ENCODE results near the gene KAT7. TPM values are rescaled to one million over a fixed set of nuclear protein-coding genes. Genes with fewer than 3 reads are reported as not detected.
"Not testable (repeated sequence)": the region's sequence is repeated elsewhere in the genome, so short reads cannot be mapped to it uniquely, and the experiment has no call there.

The KAT7 gene
- polyA plus RNA-seq (2014; cell fraction: cytosol; rRNA removed) = 30.9 and 32.5 TPM in 2 replicates
- polyA plus RNA-seq (2014; cell fraction: nucleus; rRNA removed) = 21.1 and 30.8 TPM in 2 replicates

DNA sequence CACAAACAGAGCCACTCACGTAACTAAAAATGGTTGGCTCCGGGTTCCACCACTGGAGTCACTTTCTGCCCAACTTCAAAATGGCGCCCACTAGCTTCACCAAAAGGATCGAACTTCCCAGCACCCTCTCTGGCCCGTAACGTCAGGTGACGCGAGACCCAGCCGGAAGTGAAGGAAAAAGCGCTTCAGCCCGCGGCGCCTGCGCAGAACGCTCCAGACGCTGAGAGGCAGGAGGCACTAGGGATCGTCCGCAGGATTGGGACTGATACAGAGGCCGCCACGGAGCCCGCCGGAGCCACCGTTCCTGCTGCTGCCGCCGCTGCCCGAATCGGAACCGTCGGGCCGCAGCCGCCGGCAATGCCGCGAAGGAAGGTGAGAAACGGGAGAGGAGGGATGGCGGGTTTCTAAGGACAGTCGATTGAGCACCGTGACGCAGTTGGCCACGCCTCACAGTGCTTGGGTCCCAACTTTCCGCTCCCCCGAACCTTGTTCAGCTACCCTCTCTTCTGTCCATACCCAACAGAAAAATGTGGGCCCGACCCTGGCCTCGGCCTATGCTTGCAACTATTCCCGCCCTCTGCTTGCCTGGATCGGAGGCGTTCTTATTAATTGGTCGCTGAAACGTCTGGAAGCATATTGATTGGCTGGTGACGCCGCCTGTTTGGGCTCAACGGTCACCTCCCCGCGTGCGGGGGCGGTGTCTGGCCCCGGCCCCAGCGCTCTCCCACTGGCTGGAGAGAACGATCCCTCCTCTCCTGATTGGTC is at the start of gene KAT7:
TSS of gene KAT7 (plus strand) at position 204 of the 765 bp plus-strand sequence. CDS start at position 358, 154 bp downstream.
- DNase-seq (ENCODE audit: low spot score) = peak; percentile 100

DNA sequence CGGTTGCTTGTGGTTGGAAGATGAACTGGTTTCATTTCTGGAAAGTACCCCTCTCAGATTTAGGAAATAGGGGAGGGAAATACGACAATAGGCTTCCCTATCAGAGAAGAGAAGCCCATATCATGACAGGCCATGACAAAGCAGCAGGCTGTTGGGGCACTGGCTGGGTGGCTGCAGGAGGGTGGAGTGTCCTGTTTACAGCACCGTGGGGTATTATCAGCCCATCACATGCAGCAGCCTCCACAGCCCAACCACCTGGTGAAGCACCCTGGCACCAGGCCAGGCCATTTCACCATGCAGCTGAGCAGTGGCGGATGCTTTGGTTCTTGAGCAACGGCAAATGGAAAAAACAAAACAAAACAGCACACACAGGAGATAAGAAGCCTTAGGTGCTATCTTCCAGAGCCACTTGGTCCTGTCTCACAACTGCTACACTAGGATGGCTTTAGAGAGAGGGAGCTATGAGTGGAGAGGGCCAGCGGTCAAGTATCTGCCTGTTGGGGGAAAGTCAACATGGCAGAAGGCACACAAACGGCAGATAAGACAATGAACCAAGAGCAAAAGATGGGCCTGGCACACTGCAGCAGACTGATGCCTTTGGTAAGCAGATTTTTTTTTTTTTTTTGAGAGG is 48.7 kb upstream of the KAT7 start:
- peak; percentile 54 for DNase-seq (ENCODE audit: low spot score)

DNA sequence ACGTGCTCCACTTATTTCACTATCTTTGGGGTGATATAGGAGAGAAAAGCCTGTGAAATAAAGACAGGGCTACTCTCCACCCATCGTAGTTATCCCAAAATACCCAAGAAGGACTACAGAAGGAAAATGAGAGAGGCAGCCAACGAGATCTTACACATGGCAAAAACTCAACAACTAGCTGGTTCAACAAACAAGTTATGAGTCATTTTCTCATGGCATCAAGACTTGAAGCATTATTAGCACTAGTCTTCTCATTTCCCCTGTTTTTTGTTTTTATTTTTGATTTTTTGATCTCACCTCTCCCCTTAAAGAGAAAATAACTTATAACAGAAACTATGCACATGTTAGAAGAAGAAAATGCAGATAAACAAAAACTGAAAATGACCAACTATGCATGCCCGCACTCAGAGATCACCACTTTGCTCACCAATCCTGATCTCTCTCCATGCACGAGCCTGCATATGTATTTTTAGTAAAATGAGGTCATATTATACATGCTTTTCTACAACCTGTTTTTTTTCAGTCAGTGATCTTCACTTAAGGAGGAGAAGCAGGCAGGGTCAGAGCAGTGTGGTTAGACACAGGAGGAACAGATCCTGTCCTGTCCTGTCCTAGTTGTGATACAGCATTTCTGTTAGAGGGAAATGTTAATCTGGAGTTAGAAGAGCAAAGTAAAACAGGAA is 47.3 kb upstream of the KAT7 start:
- no peak for DNase-seq (ENCODE audit: low spot score)

DNA sequence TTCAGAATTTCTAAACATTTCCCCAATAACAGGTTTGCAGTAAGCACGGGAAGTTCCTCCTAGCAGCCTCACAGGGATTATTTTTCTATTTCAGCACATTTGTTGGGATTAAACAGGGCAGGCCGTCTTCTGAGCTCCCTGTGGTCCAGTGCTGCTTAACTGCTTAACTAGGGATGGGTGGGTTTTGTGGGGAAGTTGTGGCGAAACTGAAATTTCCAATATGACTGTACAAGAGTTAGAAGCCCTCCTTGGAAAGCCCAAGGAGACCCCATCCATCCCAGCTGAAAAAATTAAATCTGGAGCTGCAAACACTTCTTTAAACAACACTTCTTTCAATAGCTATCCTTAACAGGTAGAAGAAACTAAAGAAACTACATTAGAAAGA is 46.8 kb upstream of the KAT7 start:
- no peak for DNase-seq (ENCODE audit: low spot score)

DNA sequence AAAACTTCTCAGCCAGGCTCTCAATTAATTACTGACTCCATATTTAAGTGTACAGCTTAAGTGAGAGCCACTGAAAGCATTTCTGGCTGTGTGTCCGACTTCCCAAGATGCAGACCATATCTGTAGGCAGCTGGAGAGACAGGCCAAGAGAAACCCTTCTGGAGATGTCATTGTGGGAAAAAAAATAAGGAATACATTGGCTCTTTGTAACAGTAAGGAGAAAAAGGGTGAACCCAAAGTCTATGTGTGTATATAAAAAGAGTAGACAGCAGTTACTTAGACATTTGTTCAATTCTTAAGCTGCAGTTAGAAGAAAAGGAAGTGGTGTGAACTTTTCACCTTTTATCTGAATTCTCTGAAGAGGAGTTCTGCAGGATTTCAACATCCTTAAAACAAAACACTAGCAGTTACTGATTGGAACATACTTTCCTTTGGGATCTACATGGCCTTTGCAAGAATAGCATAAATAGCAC is 46.3 kb upstream of the KAT7 start:
- no peak for DNase-seq (ENCODE audit: low spot score)

DNA sequence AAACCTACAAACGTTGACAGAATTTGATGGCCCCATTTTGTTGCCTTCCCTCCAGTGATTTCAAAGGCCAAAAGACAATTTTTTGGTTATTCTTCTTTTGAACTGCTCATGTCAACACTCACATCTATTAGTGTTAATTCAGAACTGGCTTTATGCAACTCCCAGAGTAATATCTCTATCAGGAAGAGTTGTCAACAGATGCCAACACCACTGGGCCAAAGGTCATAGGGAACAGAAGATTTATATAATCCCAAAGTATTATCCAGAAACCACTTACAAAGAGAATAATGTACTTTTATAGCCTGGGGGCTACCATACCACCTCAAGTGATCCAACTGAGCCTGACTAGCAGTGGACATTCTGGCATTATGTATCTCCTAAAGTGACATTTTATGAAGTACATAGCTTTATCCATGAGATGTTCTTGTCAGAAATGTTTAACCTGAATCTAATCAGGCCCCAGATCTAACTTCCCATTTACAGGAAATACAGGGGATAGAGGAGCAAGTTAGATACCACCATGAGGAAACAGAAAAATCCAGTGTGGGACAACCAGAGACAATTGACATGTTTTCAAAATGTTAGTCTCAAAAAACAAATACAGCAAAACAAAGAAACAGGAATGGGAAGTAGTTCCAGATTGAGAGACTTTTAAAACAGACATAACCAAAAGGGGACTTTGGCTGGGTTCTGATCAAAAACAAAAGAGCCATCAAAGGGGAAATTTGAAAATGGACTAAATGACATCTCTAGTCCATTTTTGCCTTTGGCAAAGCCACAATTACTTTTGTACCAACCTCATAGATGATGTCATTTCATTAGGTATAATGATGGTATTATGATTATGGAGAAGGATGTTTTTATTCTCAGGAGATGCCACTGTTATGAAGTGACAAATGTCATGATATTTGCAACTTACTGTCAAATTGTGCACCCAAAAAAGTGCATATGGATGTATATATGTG is 43.0 kb upstream of the KAT7 start:
- no peak for DNase-seq (ENCODE audit: low spot score)

DNA sequence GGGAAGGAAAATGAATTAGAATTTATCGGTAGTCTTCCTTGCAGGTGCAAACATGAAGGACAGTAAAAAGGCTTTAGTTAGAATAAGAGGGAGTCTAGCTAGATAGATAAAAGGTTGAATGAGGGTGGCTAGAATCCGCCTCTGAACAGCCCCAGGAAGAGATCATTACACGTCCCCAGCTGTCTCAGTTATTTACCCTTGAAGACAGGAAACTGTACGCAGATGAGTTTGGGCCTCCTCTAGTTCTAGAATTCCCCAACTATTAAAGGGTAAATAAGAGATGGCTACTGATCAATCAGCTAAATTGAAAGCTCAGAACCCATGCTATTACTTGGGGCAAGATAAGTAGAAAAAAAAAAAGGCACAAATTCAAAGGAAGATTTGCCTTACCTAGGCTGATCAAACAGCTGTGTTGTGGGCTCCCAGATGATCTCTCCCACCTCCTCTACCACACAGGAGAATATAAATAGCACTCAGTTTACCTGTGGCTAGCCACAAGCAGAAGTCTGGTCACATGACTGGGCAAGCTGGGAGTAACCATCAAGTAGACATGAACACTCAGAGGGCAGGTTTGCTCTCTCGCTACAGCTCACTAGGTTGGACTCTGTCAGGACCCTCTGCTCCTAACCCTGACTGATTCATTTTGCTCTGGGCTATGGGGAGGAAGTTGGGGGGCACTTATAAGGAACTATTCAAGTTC is 41.5 kb upstream of the KAT7 start:
- no peak for DNase-seq (ENCODE audit: low spot score)

DNA sequence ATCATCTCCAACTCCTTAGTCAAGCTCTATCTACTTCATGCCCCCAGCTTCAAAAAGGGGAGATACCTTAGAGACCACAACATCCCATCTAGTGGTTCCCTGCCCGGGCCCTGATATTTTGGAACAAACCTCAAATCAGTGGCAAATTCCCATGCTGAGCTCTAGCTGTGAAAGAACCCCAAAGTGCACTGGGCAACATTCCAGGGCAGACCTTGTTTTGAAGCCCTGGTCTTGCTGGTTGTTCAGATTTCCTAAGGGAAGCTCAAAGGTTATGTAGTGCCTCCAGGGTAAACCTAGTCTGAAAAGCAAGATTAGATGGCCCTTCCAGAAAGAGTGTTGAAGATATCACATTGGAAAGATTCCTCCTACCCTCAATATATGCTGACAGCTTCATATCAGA is 40.8 kb upstream of the KAT7 start:
- no peak for DNase-seq (ENCODE audit: low spot score)

DNA sequence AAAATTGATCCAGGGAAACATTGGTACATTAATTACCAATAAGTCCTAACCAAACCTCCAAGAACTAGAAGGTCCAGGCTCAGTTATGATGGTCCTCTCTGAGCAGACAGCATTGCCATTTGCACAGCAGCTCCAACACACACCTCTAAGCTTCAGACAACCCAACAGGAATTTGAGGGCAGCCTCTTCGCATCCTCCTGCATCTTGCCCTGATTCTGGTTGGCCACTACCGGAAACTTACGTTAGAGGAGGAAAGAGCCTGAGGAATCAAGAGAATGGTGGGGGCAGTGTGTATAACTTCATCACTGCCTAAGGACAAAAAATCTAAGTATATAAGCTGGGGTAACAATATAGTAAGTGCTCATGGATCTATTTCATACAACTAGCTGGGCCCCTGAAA is 40.3 kb upstream of the KAT7 start:
- no peak for DNase-seq (ENCODE audit: low spot score)

DNA sequence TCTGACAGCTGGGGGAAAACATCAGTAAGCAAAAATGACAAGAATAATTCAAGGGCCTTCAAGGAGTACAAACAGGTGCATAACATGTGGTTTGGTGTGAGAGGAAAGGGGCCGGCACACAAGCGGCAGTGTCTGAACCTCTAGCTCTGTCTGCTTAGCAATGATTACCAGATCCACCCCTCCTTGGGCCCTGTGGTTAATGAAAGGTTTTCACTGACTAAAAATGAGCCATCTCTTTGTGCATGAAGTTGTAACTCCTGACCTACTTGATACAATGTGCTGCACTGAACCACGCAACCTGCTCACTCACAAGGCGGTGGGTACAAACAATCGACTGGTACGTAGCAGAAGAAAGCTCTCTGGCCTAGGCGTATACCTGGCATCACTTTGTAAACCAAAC is 39.7 kb upstream of the KAT7 start:
- no peak for DNase-seq (ENCODE audit: low spot score)

DNA sequence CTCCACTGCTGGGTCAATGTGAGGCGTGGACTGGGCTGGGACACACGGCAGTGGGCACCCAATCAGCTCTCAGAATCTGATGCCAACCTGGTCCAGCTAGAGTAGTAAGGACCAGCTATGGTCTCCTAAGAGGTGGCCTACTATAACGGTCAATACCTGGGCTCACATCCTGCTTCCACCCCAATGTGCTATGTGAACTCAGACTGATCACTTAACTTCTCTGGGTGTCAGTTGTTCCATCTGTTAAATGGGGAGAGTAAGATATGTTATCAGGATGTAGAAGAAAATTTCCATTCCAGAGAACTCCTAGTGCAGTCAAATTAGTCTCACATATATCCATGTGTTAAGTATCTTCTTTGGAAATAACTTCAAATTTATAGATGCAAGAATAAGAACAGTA is 38.8 kb upstream of the KAT7 start:
- no peak for DNase-seq (ENCODE audit: low spot score)

DNA sequence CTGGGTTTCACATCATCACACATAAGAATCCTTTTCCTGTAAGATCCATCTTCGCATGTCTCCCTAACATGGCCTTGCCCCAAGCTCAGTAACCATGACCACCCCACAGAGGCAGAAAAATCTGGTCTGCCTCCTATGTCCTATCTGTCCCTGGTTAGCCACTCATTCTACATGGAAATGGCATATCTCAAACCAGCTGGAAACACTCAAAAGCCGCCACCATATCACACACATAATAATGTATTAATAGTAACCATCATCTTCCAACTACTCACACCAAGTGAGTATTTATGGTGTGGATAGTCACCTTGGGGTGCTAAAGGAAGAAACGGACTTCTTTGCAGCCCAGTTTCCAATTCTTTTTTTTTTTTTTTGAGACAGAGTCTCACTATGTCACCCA is 36.0 kb upstream of the KAT7 start:
- DNase-seq (ENCODE audit: low spot score) = no peak

DNA sequence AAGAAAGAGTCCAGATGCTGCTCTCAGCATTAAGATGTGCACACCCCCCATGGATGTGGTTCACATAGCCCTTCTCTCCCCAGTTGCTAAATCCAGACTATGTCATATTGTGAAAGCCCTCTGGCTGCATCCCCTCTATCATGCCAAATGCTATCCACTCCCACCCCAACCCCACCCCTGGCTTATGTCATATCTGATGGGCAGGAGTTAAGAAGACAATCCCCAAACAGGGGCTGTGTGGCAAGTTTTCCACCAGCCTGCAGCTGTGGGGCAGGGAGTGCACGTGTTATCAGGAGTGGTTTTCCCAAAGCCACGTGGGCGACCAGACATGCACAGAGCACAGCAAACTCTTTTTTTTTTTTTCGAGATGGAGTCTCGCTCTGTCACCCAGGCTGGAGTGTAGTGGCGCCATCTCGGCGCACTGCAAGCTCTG is 34.5 kb upstream of the KAT7 start:
- no peak for DNase-seq (ENCODE audit: low spot score)

DNA sequence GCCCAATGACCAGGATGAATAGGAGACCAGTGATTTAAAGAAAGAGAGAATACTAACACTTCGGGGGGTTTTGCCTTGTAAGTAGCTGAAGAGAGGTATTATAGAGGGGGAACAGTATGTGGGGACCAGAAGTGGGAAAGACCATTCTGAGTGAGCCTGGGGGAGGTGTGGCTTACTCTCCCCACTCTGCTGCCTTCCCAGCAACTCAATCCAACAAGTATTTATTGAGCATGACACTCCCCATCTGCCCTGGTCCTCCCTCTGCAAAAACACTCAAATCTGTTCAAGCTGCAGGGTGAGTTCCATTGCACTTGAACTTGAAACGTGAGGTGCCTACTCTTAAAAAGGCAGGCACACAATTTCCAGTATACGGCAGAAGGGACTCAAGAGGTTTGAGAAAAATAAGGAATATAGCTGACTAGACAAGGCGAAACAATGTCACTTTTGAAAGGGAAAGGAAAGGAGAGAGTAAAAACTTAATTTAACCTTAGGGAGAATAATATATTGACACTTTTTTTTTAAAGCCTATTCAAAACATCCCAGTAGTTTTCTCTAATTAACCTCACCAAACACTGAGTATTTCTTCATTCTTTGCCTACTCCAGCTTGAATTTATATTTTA is 32.7 kb upstream of the KAT7 start:
- DNase-seq (ENCODE audit: low spot score) = no peak

DNA sequence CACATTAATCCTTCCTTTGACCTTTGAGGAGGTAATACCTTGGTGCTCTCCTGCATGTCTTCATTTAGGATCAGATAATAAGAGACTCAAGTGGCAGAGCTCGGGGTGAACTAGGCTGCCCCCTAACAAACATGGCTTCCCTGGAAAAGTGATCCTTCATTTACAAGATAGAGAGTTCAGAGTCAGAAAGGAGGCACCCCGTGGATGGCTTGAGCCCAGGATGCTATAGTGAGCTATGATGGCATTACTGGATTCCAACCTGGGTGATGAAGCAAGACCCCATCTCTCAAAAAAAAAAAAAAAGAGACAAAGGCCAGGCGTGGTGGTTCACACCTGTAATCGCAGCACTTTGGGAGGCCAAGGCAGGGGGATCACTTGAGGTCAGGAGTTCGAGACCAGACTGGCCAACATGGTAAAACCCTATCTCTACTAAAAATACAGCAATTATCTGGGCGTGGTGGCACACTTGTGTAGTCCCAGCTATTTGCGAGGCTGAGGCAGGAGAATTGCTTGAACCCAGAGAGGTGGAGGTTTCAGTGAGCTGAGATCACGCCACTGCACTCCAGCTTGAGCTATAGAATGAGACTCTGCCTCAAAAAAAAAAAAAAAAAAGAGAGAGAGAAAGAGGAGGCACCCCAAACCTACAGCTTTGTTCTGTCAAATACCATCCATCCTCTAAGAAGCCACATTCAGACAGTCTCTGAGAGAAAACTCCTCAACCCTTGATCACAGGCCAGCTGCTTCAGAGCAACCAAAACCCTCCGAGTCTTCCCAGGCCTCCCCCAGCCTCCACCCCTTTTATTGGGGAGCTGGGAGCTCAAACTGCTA is 31.9 kb upstream of the KAT7 start:
- DNase-seq (ENCODE audit: low spot score) = no peak

DNA sequence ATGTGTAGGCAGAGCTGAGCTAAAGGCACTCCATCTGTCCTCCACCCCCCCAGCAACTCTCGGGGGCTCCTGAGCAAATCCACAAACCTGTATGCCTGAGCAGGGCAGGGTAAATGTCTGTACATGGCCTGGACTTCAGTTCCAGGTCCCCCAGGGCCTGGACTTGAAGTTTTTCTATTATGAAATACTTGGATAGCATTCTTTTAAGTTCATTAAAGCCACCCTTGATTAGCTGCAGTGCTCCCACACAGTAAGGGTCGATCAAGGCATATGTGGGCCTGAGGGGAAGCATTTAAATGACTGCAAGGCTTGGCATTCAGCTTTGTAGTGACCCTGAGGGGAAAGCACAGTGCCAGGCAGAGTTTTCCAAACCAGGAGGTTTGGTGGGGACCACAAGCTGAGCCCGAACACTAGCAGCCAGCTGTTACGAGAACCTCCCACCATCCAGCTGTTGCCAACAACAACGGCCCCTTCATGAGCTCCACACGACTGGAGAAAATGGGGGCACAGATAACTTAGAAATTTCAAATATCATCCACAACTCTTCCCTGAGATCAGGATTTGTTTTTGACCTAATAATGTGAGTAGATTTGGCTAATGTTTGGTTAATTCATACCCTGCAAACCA is 31.2 kb upstream of the KAT7 start:
- DNase-seq (ENCODE audit: low spot score) = no peak

DNA sequence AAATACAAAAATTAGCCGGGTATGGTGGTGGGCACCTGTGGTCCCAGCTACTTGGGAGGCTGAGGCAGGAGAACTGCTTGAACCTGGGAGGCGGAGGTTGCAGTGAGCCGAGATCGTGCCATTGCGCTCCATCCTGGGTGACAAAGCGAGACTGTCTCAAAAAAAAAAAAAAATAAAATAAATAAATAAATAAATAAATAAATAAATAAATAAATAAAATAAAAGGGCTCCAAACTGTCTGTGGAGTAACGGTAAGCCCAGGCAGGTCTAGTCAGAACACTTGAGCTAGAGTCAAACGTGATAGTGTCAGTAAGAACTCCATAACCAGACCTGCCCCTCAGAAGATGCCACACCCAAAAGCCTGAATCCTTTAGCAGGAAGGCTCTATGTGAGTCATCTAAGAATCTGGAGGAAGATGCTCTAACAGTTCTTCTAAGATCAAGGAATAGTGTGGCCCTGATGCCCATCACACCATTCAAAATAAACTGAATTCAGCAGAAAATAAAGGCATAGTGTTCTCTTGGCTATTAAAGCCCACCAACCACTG is 29.9 kb upstream of the KAT7 start:
- not testable (repeated sequence) for DNase-seq (ENCODE audit: low spot score)

DNA sequence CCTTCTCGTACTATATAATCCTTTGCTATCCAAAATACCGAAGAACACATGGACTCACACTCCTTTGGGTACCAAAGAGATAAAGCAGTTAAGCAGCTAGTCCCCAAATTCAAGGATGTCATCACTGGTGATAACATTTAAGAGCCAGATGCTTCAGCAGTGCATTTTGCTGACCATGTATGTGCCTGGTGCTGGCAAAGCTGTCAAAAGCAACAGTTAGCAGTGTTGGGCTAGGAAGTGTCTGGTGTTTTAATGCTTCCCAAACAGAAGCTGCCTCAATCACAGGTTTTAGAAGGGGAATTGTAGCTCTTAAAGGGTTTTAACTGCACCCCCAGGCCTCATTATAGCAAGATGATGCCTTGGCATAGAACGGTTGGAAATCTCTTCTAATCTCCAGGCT is 29.3 kb upstream of the KAT7 start:
- no peak for DNase-seq (ENCODE audit: low spot score)

DNA sequence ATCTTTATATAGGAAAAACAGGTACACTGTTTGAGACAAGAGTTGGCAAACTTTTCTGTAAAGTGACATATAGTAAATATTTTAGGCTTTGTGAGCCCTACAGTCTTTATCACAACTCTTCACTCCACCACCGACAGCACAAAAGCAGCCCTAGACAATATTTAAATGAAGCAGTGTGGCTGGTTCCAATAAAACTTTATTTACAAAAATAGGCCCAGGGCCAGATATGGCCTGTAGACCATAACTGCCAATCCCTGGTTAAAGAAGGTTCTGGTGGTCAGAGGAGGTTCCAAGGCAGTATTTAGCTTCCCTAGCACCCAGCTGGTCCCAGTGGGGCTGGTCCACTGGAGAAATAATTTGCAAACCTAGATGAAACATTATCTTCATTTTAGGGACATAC is 28.2 kb upstream of the KAT7 start:
- no peak for DNase-seq (ENCODE audit: low spot score)

Data from SK-N-DZ (cell line).